Pancreas (tissue), 10 donors: Measurements from ENCODE around the gene CTNNA3. TPM values are rescaled to one million over a fixed set of nuclear protein-coding genes. Genes with fewer than 3 reads are reported as not detected.
"Not testable (repeated sequence)": the region's sequence is repeated elsewhere in the genome, so short reads cannot be mapped to it uniquely, and the experiment has no call there.

Source experiments
- ATAC-seq, 4 donors: fragments of 200-7000 bp; cut with Tn5 transposase; one replicate each; pipeline versions ENCODE4 v1.8.0 to v1.9.1; 2020; ENCODE audit warnings: mild to moderate bottlenecking in 4 of 4, moderate library complexity in 4 of 4
- DNase-seq, 6 donors: peaks; one replicate each; pipeline ENCODE4 v3.0.0-alpha.2; 2020
- FAIRE-seq: peaks from 2 replicates; lab custom pipeline; 2012; peaks lifted over from hg19 to GRCh38; lab: Jason Lieb, UNC
- H3K27ac ChIP-seq, 4 donors: fragments of 200-600 bp; sonication (generic); 1 replicate in 3 of 4; 2 replicates in 1 of 4; pipeline versions ENCODE4 v1.5.0 to v1.8.0; 2020
- H3K27me3 ChIP-seq, 4 donors: fragments of 200-600 bp; one replicate each; pipeline ENCODE4 v1.8.0; 2021
- H3K36me3 ChIP-seq, 3 donors: fragments of 200-600 bp; sonication (generic) in 1 of 3; one replicate each; pipeline versions ENCODE4 v1.5.0 to v1.8.0; 2020 to 2021
- H3K4me1 ChIP-seq, 3 donors: fragments of 200-600 bp; one replicate each; pipeline ENCODE4 v1.8.0; 2021
- H3K4me3 ChIP-seq, 4 donors: fragments of 200-600 bp; sonication (generic) in 2 of 4; one replicate each; pipeline versions ENCODE4 v1.5.0 to v1.8.0; 2020 to 2021
- H3K9me3 ChIP-seq, 4 donors: fragments of 200-600 bp; one replicate each; pipeline ENCODE4 v1.8.0; 2021
- CTCF ChIP-seq, 4 donors: fragments of 200-600 bp; sonication (generic) in 3 of 4; IDR thresholded peaks; one replicate each; pipeline versions ENCODE4 v1.5.0 to v1.8.0; 2021; ENCODE audit warnings: antibody characterized with exemption in 4 of 4
- WGBS, 2 donors: extraction: QIAGEN DNeasy Blood & Tissue Kit; methylation state at CpG; one replicate each; pipeline ENCODE4 v1.1.7; 2013; 5-methylcytosine and 5-hydroxymethylcytosine counted together
- intact Hi-C, 3 donors: fragments of 100-400 bp; cut with DNase I; formaldehyde crosslinking; loops; one replicate each; pipeline versions ENCODE4 v1.11.1 to v1.14.2; 2022
- polyA plus RNA-seq, 2 donors: library from polyadenylated mRNA; stranded (reverse); fragments of 200-250 nt; gene quantifications; one replicate each; pipeline ENCODE4 v1.2.3, GENCODE V29; 2013
- total RNA-seq, 6 donors: library from RNA; stranded (reverse); fragmentation: NEBNext Ultra II Directional in 4 of 6; extraction: Animal tissue kit (Norgen Biotek cat#: 25700) in 4 of 6; gene quantifications; one replicate each; pipeline versions ENCODE4 v1.2.1 to v1.2.4, GENCODE V29; 2021 to 2023
- donor health status: healthy with polysubstance abuse.
- donor health status: DM: no; HTN: no; CAD: no; lungs with moderate emphysema.
- donor health status: DM: no; HTN: no; CAD: no.
- donor health status: control.
- donor health status: control.
- donor health status: Bipolar disorder and iron deficiency.
- donor health status: DM: yes; HTN: yes; CAD: no.
- donor health status: DM: no; HTN: no; CAD: no.
- donor health status: DM: no; HTN: no; CAD: no.
- donor health status: DM: yes; HTN: yes; CAD: no.

CTNNA3 gene
- total and polyA plus RNA-seq, 8 donors = 0.02 to 0.83 (median 0.21) TPM

- FAIRE-seq (no peak), DNase-seq (no peak), ATAC-seq (no peak)
- H3K27me3 ChIP-seq = no peaks in the 10 kb centered on the region
- no peak overlapping the region for H3K27ac ChIP-seq
- H3K36me3 ChIP-seq = no peaks in the 10 kb centered on the region
- intact Hi-C loops = no loop called here
- no peaks in the 10 kb centered on the region for H3K4me1 ChIP-seq
- H3K4me3 ChIP-seq = no peak overlapping the region
- TF ChIP-seq CTCF (IDR thresholded peaks at IDR 0.05) = no peak
- H3K9me3 ChIP-seq = no peaks in the 10 kb centered on the region
- 65 to 80% methylated on average over 5 of the region's 5 CpGs for WGBS, 2 donors
Measured at GRCh38 chr10:67571503-67571902, 124.5 kb downstream of the CTNNA3 start.

- intact Hi-C loops, H3K9me3 ChIP-seq, H3K4me3 ChIP-seq, ATAC-seq, H3K36me3 ChIP-seq, FAIRE-seq, DNase-seq, H3K27ac ChIP-seq, H3K27me3 ChIP-seq, H3K4me1 ChIP-seq: not testable (repeated sequence)
- WGBS, 2 donors = 90 to 94% methylated on average over 14 of the region's 14 CpGs
Measured at GRCh38 chr10:67558311-67558710, 137.7 kb downstream of the CTNNA3 start.

- intact Hi-C loops = no loop called here
- Histone ChIP-seq H3K9me3 (no peaks in the 10 kb centered on the region), H3K36me3 (no peaks in the 10 kb centered on the region), H3K27ac (no peak overlapping the region), H3K4me1 (no peaks in the 10 kb centered on the region), H3K4me3 (no peak overlapping the region), H3K27me3 (no peaks in the 10 kb centered on the region)
- no peak for DNase-seq
- TF ChIP-seq CTCF (IDR thresholded peaks at IDR 0.05) = no peak
- 64 to 66% methylated on average over 3 of the region's 3 CpGs for WGBS, 2 donors
- no peak for ATAC-seq
- no peak for FAIRE-seq
Measured at GRCh38 chr10:67553254-67553653, 142.7 kb downstream of the CTNNA3 start.

GRCh38 chr10:67550838-67551402 lies 145.1 kb downstream of the CTNNA3 start:
- FAIRE-seq (no peak), ATAC-seq (peak; percentile 35 to 89 (median 62)), DNase-seq (peak in 5 of 6 donors; percentile 16 to 46 (median 29))
- H3K27me3 ChIP-seq = no peaks in the 10 kb centered on the region
- no peak overlapping the region for H3K27ac ChIP-seq
- no peaks in the 10 kb centered on the region for H3K9me3 ChIP-seq
- no peak for TF ChIP-seq CTCF (IDR thresholded peaks at IDR 0.05)
- no peaks in the 10 kb centered on the region for H3K4me1 ChIP-seq
- H3K4me3 ChIP-seq = no peak overlapping the region
- 59% methylated on average over 16 of the region's 16 CpGs for WGBS, 2 donors
- H3K36me3 ChIP-seq = no peaks in the 10 kb centered on the region
- intact Hi-C loops = no loop called here

GRCh38 chr10:67550046-67550445 lies 145.9 kb downstream of the CTNNA3 start:
- H3K36me3 ChIP-seq = no peaks in the 10 kb centered on the region
- DNase-seq = no peak
- ATAC-seq = no peak
- no peak for FAIRE-seq
- no peak overlapping the region for H3K27ac ChIP-seq
- H3K9me3 ChIP-seq = no peaks in the 10 kb centered on the region
- no peaks in the 10 kb centered on the region for H3K4me1 ChIP-seq
- intact Hi-C loops = no loop called here
- H3K4me3 ChIP-seq = no peak overlapping the region
- TF ChIP-seq CTCF (IDR thresholded peaks at IDR 0.05) = no peak
- no peaks in the 10 kb centered on the region for H3K27me3 ChIP-seq
- 86 to 87% methylated on average over 2 of the region's 2 CpGs for WGBS, 2 donors
